NCI-H524 (cell line): ENCODE results near the gene INKA1.

Experiments used
- DNase-seq, 2 experiments: peaks; one replicate each; lab custom pipeline; 2025; lab: John Stamatoyannopoulos, UW

INKA1 gene

GRCh38 chr3:49786357-49787181 is 16.5 kb upstream of the INKA1 start, which contains the start of gene IP6K1:
Gene IP6K1, minus strand, starts transcription at chr3:49786542. Its CDS starts 38,502 bp downstream, at chr3:49748040.
- peak; percentile 97 to 100 for DNase-seq

GRCh38 chr3:49787182-49787464 is 15.9 kb upstream of the INKA1 start:
- DNase-seq = no peak

DNA sequence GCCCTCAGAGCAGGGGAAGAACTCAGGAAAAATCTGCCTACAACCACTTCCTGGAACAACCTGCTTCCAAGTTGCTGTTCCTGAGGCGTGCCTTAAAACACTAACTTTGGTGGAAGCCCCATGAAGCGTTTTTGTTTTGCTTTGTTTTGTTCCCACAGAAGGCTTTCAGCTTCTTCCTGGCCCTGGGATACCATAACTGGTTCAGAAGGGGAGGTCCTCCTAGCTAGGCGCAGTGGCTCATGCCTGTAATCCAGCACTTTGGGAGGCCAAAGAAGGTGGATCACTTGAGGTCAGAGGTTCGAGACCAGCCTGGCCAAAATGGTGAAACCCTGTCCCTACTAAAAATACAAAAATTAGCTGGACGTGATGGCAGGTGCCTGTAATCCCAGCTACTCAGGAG is 15.5 kb upstream of the INKA1 start:
- no peak for DNase-seq

GRCh38 chr3:49788056-49788455 is 15.0 kb upstream of the INKA1 start:
- DNase-seq = no peak

- DNase-seq = no peak
Observed at GRCh38 chr3:49790626-49791411, 12.2 kb upstream of the INKA1 start.

DNA sequence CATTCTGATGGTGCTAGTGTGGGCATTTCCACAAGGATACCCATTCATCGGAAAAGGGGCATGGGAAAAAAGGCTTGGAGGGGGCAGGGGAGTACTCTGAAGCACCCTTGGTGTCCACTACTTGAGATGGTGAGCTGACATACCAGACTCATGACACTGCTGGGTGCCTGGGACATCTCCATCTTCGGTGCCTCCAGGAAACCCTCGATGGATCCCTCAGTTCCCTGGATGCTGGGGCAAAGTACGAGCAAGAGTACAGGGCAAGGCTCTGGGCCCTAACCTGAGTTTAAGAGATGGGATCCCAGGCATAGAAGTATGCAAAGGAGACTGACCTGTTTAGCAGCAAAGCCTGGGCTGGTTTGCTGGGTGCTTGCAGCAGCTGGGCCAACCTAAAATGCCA is 11.5 kb upstream of the INKA1 start:
- no peak for DNase-seq

- no peak for DNase-seq
Observed at GRCh38 chr3:49792371-49793150, 10.5 kb upstream of the INKA1 start.

DNA sequence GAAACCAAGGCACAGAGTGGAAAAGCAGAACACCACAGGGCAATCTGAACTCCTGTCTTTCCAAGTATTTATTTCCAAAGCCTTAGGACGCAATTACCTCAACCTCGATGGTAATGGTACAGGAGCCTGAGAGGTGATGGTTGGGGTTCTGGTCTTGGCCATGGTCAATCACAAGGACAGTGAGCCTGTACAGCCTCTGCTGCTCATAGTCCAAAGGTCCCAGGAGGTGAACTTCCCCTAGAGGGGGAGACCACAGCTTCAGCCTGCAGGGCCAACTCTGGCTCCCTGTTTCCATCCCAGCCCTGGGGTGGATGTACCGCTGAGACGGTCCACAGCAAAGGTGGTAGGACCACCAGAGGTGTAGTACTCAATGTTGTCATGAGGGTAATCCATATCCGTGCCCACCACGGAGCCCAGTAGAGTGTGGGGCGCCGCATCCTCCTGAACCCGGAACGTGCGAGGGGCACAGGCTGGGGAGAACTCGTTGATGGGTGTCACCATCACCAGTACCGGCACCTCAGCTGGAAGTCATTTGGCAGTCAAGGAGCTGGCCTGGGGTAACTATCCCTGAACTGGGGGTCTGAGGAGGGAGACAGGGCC is 9.5 kb upstream of the INKA1 start:
- no peak for DNase-seq

DNA sequence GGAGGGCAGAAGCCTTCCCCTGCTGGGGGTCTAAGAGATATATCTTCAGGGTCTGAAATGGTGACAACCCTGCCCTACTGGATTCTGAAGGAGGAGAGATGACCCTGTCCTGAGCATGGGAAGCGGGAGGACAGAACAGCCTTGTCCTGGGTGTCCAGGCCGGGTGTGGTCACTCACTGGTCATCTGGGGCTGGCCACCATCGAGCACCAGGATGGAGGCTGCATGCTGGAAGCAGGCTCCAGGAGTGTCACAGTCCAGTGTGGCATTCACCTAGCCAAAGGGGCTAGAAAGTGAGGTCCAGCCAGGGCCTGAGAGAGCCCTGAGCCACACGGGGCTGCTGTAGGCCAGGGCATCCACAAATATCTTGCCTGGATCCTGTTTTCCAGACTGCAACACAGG is 8.6 kb upstream of the INKA1 start:
- DNase-seq = no peak

DNA sequence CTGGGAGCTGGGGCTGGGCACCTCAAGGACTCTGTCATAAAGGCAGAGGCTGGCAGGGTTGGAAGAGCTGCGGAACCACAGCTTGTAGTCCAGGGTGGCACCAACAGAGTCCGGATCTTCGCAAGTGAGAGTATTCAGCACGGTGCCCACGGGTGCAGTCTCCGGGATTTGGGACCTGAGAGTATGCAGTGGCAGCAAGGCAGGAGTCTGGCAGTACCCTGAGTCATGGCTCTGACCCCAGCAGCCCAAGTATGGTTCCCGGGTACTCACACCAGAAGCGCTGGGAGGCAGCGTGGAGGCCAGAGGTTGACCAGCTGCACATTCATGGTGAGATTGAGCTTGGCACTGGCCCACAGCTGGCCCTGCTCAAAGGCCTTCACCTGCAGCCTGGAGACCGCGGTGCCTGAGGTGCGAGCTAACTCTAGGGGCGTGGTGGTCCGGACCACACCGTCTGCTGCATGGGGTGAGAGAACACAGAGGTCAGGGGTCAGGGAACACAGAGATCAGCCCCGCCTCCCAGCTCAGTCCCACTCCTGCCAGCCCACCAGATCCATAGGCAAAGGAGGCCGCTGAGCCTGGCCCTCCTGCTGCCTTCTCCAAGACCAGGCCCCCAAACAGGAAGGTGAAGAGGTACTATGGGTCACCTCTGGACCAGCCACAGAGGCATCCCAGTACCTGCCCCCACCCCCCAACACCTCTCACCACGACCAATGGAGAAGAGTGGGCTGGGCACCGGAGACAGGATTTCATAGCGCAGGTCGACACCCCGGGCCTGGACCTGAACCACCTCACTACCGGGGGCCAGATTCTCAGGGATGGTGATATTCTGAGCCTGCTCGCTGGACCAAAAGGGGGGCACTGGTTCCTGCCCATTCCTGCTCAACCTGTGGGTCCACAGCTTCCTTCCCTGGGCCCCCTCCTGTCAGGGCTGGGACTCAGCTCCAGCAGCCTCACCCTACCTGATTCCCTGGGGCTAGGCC is 7.8 kb upstream of the INKA1 start:
- DNase-seq = no peak

DNA sequence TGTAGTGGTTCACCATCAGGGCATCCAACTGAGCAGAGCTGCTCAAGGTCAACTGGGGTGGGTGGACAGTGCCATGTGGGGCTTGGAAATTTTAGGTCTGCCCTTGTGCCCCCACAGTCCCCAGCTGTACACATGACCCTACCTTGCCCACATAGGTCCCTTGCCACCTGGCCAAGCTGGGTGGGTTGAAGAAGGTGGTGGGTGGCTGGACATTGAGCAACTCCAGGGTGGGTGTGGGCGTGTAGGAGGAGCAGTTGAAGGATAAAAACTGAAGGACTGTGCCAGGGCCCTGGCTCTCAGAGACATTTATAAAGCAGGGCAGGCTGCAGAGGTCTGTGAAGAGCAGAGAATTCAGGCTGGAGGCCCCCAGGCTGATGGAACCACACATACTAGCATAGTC is 4.0 kb upstream of the INKA1 start:
- DNase-seq = no peak

DNA sequence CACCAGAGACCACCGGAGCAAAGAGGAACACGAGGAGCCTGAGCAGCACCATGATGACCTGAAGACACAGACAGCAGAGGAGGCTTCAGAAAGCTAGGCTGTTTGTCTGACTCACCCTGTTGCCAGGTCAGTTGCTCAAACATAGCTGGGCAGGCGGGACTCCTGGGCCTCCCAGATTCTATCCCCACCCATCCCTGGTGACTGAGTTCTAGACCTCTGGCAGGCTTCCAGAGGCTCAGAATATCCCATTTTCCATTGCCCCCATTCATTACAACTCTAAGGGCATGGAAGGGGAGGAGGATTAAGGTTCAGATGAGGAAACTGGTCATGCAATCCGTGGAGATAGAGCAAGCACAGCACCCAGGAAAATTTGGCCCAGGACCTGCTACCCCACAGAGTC is 3.3 kb upstream of the INKA1 start, which contains the start of gene CDHR4:
Gene CDHR4, minus strand, starts transcription at position 113 of the 400 bp plus-strand sequence. Its CDS starts 61 bp downstream, at position 52.
- DNase-seq = no peak

DNA sequence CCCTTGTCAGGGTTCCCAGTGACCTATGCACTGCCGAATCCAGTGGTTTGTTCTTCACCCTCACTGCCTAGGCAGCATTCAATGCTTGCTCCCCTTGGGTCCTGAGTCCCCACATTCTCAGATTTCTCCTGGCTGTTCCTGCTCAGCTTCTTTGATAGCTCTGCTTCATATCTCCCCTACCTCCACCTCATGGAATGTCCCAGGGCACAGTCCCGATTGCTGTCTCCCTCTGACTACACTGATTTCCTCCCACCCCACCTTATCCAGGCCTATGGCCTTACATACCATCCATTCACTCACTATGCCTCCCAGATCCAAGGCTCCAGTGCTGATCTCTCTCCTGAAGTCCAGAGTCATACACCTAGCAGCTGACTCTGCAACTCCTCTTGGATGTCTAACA is 1.9 kb upstream of the INKA1 start:
- no peak for DNase-seq

DNA sequence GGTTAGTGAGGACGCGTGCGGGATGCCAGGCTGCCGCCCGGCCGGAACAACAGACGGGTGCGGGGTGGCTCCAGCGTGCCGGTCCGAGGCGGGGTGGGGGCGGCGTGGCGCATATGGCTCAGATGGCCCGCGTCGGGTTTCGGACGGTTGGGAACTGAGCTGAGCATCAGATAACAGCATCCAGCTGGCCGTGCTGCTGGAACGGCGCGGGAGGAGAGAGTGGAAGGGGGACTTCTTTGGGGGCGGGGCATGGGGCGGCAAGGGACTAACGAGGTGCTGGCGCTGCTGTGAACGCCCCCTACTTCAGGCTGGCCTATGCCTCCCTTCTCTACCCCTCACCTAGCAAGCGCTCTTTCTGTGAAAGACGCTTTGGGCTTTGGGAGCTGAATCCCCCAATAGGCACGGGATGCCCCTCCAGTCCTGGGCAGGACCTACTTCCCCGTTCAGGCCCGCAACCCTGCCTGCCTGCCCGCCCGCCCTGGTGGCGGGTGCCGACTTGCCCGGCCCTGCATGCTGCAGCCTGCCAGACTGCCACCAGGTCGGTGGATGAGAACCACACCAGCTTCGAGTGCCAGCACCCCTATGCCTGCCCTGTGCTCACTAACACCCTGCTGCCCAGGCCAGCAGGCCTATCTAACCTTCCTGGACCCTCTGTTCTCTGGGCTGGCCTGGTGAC is 542 bp downstream of the INKA1 start:
- peak; percentile 74 to 76 for DNase-seq

GRCh38 chr3:49804141-49805041 is 1.3 kb downstream of the INKA1 start:
- DNase-seq = no peak

DNA sequence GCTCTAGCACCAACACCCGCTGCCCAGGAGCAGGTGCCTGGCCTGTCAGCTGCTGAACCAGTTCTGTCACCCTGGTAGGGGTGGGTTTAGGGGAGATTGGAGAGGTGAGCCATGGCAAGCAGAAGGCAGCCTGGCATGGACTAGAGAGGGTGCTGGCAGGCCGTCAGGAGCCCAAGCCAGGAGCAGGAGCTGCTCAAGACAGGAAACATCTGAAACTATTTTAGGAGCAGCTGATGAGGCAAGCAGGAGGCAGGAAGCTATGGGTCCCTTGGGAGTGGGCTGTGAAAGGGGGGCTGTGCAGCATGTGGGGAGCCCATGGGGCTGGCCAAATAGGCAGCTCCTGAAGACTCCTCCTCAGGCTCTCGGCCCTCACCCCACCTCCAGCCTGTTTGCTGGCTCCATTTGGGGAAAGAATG is 2.3 kb downstream of the INKA1 start:
- DNase-seq = peak in 1 of 2 experiments; percentile 35

GRCh38 chr3:49805897-49806701 is 3.0 kb downstream of the INKA1 start:
- no peak for DNase-seq

- DNase-seq = no peak
Observed at GRCh38 chr3:49806850-49807249, 3.8 kb downstream of the INKA1 start.
